NCI-H510A treated with DMSO at 0.1 percent for 48 hours (cell line): ENCODE data around the gene NPAS4.
A peak's percentile ranks its signal among the peaks of the same experiment; 100 is the strongest.
"Not testable (repeated sequence)": the region's sequence is repeated elsewhere in the genome, so short reads cannot be mapped to it uniquely, and the experiment has no call there.

Experiments
- DNase-seq: peaks from one replicate; lab custom pipeline; 2025; lab: John Stamatoyannopoulos, UW

The NPAS4 gene

GRCh38 chr11:66454828-66455227, 34.0 kb downstream of the NPAS4 start:
- DNase-seq, result no peak

DNA sequence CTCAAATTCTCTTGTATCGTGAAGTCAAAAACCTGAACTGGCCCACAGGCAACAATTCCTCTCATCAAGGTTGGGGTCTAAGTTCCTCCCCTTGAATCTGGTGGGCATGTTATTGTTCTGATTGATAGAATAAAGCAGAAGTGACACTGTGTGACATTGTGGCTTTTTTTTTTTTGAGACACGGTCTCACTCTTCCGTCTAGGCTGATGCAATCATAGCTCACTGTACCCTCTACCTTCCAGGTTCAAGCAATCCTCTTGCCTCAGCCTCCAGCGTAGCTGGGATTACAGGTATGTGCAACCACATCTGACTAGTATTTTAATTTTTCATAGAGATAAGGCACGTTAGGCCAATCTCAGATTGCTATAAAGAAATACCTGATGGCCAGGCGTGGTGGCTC, 37.0 kb downstream of the NPAS4 start:
- DNase-seq, result no peak

DNA sequence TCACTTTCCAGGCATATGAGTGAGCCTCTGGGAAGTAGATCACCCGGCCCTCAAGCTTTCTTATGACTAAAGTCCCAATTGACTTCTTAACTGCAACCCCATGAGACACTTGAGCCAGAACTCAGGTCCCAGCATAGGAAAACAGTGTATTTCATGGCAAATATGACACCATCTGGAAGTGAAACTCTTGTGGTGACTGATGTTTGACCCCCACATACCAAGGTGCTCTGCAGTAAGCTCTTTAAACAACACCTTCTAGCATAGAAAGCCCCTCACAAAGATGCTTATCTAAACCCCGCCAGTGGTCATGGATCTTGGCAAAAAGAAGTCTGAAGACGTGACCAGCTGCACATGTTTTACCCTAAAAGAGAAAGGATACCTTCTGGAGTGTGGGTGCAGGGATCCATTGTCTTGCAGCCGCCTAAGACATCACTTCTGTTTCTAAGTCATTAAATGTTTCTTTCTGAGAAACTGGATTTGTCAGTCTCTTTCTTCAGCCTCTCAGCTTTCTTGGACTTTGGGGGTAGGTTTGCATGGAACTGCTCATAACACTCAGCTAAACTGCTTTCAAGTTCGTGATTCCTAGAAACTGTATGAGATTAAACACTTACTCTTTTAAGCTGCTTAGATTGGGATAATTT, 38.4 kb downstream of the NPAS4 start:
- DNase-seq, result no peak

GRCh38 chr11:66462010-66462409, 41.2 kb downstream of the NPAS4 start:
- DNase-seq, result no peak

- no peak for DNase-seq
Measured at GRCh38 chr11:66462911-66463310, 42.1 kb downstream of the NPAS4 start.

- not testable (repeated sequence) for DNase-seq
Measured at GRCh38 chr11:66464116-66464515, 43.3 kb downstream of the NPAS4 start.

GRCh38 chr11:66464916-66465315, 44.1 kb downstream of the NPAS4 start:
- DNase-seq, result no peak

- no peak for DNase-seq
Measured at GRCh38 chr11:66465373-66466224, 44.8 kb downstream of the NPAS4 start.

- DNase-seq, result peak; percentile 75
Measured at GRCh38 chr11:66466225-66467033, 45.6 kb downstream of the NPAS4 start, which contains the start of gene PELI3. Gene PELI3, plus strand, starts transcription at chr11:66466905. Its CDS starts 1,224 bp downstream, at chr11:66468129.

DNA sequence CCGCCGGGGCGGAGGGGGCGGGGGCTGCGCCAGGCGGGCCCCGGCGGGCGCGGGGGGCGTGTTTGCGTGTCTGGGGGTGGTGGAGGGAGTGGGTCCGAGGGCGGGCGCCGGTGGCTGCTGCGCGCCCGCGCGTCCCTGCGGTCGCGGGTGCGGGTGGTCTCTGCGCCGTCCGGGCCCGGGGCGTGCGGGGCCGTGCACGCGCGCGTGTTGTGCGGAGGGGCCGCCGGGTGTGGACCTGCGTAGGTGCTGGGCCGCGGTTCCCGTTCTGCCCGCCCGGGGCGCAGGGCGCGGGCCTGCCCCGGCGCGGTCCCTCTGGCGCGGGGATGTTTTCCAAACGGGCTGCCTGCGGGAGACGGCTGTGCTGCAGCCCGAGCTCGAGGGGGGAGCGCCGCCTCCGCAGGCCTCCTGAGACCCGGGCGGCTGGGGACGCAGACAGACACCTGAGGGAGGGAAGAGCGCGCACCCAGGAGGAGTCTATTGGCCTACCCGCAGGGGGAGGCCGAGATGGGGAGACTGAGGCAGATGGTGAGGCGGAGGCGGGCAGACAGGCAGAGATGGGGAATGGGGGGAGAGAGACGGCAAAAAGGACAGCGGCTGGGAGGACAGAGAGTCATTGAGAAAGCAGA, 46.3 kb downstream of the NPAS4 start:
- DNase-seq, result no peak

DNA sequence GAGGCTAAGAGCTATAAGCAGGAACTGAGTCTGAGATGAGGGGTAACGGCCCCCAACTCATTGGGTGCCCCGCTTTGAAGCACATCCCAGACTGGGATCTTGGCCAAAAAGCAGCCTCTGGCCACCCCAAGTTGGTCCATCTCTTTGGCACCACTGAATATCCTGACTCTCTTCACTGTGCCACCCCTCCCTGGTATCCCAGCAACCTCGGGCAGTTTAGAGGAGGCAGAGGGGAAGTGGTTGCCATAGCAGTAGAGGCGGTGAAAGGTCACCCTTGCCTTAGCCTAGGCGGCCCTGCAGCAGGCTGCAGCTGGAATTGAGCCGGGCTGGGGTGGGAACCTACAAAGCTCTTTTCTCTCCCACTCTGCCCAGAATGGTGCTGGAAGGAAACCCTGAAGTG, 46.9 kb downstream of the NPAS4 start:
- DNase-seq, result no peak

DNA sequence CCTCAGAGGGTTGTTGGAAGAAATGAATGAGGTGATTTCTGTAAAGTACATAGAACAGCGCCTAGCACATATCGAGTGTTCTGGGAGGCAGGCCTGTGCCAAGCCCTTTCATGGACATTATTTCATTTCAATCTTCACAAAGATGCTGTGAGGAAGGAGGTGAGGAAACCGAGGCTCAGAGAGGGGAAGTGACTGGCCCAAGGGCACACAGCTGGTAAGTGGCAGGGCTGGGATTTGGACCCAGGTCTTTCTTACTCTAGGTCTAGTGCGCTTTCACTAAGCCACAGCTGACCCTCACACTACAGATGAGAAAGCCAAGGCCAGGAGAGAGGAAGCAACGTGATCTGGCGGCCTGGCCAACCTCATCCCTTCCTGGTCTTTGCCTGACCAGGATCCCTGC, 47.9 kb downstream of the NPAS4 start:
- no peak for DNase-seq

GRCh38 chr11:66469441-66469840, 48.6 kb downstream of the NPAS4 start:
- no peak for DNase-seq

DNA sequence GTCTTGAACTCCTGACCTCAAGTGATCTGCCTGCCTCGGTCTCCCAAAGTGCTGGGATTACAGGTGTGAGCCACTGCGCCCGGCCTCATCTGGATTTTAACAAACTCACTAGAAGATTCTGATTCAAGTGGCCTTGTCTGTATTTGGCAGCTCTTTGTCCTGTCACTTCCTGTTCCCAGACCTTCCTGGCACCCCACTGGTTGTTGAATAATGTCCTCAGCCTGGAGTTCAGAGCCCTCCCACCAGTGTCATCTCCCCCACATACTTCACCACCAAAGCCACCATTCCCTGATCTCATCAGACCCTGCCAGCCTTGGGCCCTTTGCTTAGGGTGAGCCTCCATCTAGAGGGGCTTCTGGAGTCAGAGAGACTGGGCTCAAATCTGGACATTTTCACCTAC, 49.2 kb downstream of the NPAS4 start:
- no peak for DNase-seq

DNA sequence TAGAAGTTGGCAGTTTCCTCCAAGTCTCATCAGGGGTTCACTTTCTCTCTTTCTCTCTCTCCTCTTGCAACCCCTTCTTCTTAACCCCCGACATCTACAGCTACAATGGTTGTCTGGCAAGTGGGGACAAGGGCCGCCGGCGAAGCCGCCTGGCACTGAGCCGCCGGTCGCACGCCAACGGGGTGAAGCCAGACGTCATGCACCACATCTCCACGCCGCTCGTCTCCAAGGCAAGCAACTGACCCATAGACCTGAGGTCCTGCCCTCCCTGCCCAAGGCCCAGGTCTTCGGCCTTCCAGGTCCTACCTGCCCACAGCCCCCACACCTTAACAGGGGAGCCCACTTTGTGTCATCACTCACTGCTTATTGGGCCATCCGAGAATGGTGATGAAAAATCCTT, 50.3 kb downstream of the NPAS4 start:
- DNase-seq, result no peak

DNA sequence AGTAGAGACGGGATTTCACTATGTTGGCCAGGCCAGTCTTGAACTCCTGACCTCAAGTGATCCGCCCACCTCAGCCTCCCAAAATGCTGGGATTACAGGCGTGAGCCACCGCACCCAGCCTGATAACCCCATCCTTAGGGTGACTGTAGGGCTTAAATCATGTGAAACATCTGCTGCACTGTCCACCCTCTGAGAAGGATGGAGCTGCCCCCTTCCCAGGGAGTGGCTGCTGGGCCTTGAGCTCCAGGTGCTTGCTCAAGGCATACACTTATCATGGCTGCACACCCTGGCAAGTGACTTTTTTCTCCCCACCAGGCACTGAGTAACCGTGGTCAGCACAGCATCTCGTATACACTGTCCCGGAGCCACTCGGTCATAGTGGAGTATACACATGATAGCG, 51.2 kb downstream of the NPAS4 start:
- no peak for DNase-seq

DNA sequence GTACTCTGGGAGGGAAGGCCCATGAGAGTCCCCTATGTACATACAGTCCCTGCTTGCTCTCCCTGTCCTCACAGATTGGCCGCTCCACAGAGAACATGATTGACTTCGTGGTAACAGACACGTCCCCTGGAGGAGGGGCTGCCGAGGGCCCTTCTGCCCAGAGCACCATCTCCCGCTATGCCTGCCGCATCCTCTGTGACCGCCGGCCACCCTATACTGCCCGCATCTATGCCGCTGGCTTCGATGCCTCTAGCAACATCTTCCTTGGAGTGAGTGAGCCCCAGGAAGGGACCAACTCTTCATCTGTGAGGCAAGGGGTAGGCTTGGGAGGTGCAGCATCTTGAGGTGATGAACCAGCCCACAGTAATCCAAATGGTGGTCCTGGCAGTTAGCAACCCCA, 52.3 kb downstream of the NPAS4 start:
- no peak for DNase-seq

DNA sequence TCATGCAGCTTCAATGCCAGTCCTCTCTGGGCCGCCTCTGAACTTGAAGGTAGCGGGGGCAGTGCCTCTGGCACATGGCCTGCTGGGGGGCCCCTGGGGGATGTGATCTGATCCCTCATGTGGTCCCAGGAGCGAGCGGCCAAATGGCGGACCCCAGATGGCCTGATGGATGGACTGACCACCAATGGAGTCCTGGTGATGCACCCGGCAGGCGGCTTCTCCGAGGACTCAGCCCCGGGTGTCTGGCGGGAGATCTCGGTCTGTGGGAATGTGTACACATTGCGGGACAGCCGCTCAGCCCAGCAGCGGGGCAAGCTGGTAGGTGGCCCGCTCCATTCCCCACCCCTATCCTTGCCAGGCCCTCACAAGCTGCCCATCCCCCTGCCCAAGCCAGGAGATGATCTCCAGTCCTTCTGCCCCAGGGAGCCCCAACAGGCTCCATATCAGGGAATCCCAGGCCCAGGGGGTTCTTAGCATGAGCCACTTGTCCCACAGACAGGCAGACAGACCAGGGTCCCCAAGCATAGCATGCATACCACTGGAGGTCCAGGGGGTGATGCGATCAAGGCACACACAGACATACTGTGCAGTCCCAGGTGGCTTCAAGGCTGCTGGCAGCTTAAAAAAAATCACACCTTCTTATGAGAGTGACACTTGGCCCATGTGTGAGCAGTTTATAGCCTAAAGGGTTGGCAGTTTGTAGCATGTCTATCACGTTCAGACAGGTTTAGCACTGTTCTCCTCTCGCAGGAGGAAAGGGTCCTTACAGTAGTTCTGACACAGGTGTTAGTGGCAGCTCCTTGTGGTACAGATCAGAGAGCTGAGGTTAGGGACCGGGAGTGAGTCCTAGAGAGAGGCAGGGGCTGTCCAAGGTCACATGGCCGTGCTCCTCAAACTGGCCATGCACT, 53.0 kb downstream of the NPAS4 start:
- DNase-seq, result no peak

DNA sequence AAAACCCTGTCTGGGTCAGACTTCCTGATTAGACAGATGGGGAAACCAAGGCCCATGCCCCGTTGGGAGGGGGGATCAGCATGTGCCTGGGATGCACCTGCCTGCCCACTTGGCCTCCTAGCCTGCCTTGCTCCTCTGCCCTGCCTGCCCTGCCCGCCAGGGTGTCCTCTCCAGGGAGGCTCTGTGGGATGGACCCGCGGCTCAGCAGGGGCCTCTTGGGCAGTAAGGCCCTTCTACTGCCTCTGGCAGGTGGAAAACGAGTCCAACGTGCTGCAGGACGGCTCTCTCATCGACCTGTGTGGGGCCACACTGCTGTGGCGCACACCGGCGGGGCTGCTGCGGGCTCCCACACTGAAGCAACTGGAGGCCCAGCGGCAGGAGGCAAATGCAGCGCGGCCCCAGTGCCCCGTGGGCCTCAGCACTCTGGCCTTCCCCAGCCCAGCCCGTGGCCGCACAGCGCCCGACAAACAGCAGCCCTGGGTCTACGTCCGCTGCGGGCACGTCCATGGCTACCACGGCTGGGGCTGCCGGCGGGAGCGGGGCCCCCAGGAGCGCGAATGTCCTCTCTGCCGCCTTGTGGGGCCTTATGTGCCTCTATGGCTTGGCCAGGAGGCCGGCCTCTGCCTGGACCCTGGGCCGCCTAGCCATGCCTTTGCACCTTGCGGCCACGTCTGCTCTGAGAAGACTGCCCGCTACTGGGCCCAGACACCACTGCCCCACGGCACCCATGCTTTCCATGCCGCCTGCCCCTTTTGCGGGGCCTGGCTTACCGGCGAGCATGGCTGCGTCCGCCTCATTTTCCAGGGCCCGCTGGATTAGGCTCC, 54.7 kb downstream of the NPAS4 start:
- no peak for DNase-seq
